ENCODE data around the gene EIF4EBP3. TPM values are rescaled to one million over a fixed set of nuclear protein-coding genes. Genes with fewer than 3 reads are reported as not detected.

EIF4EBP3 gene
- total and polyA plus RNA-seq, 2 donors from 2014 or later, result 22.6 to 48.8 TPM

DNA sequence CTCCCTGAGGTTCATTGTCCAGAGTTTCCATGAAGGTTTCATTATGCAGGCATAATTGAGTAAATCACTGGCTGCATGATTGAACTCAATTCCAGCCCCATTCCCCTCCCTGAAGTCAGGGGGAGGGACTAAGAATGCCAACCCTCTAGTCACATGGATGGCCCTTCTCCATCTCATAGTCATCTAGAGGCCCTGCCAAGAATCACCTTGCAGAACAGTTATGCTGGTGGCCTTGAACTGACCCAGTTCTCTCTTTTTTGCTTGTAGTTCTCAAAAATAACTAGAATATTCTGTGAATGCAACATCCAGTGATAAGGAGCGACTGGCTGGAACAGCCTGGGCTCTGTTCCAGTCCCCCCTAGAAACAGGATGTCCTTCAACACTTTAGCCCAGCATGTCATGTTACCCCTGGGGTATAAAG, 48.9 kb downstream of the EIF4EBP3 start:
- Histone ChIP-seq H3K4me1 (ENCODE audit: control insufficient read depth in 2 of 3, insufficient read depth in 2 of 3, low read depth in 1 of 3, low read length in 3 of 3) (peaks cover 0 to 5% (median 0%) of the 10 kb centered on the region in 3 donors), H3K36me3 (ENCODE audit: control insufficient read depth in 2 of 3, insufficient read depth in 3 of 3, low read length in 3 of 3) (no peaks in the 10 kb centered on the region), H3K27ac (ENCODE audit: low read depth in 2 of 2, low read length in 2 of 2) (peak overlapping the region in 1 of 2 donors; percentile 37), H3K9ac (ENCODE audit: low read length in 3 of 3) (no peak overlapping the region), H3K9me3 (ENCODE audit: control insufficient read depth in 2 of 3, insufficient read depth in 1 of 3, low read length in 3 of 3) (no peaks in the 10 kb centered on the region), H3K27me3 (ENCODE audit: control insufficient read depth, insufficient read depth, low read length) (no peaks in the 10 kb centered on the region), H3K4me3 (ENCODE audit: low read length in 3 of 3) (no peak overlapping the region)
- DNase-seq, result no peak
- intact Hi-C loops (cut with DNase I), result no loop called here
- TF ChIP-seq CTCF (IDR thresholded peaks at IDR 0.05; ENCODE audit: borderline replicate concordance, extremely low read depth, insufficient read depth), result no peak
- no peak for FAIRE-seq

DNA sequence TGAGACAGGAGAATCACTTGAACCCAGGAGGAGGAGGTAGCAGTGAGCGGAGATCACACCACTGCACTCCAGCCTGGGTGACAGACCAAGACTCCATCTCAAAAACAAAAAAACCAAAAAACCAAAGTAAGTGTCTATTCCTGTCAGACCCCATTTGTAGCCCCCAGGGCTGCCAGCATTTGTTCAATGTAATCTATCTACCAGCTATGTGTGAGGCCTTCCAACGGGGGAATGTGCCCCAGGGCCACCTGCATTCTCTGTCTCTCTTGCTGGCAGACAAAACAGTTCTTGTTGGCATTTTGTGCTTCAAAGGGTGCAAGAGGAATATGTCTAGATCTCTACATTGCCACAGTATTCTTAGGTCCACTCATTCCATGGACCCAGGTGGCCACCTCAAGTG, 51.4 kb downstream of the EIF4EBP3 start:
- no peaks in the 10 kb centered on the region for H3K9me3 ChIP-seq (ENCODE audit: control insufficient read depth in 2 of 3, insufficient read depth in 1 of 3, low read length in 3 of 3)
- H3K4me1 ChIP-seq (ENCODE audit: control insufficient read depth in 2 of 3, insufficient read depth in 2 of 3, low read depth in 1 of 3, low read length in 3 of 3), result peaks cover 0 to 5% (median 0%) of the 10 kb centered on the region in 3 donors
- no peak for TF ChIP-seq CTCF (IDR thresholded peaks at IDR 0.05; ENCODE audit: borderline replicate concordance, extremely low read depth, insufficient read depth)
- no peak overlapping the region for H3K4me3 ChIP-seq (ENCODE audit: low read length in 3 of 3)
- no peak overlapping the region for H3K9ac ChIP-seq (ENCODE audit: low read length in 3 of 3)
- no peak overlapping the region for H3K27ac ChIP-seq (ENCODE audit: low read depth in 2 of 2, low read length in 2 of 2)
- no peaks in the 10 kb centered on the region for H3K27me3 ChIP-seq (ENCODE audit: control insufficient read depth, insufficient read depth, low read length)
- FAIRE-seq (no peak), DNase-seq (no peak)
- intact Hi-C loops (cut with DNase I), result no loop called here
- H3K36me3 ChIP-seq (ENCODE audit: control insufficient read depth in 2 of 3, insufficient read depth in 3 of 3, low read length in 3 of 3), result no peaks in the 10 kb centered on the region

Small RNA genes within 50 kb of the gene (microRNA-seq; reads per million reads assigned to microRNA genes)
- gene MIR6831, result not detected

Other genes starting within 250 kb of the EIF4EBP3 start
- 48.9 TPM for gene PFDN1, start 244.6 kb upstream of the EIF4EBP3 start, total RNA-seq
- 85.8 TPM for gene PFDN1, start 244.6 kb upstream of the EIF4EBP3 start, polyA plus RNA-seq (ENCODE audit: insufficient read depth, low read depth, low replicate concordance)
- gene HBEGF, start 201.1 kb upstream of the EIF4EBP3 start, total RNA-seq, result 7.8 TPM
- gene HBEGF, start 201.1 kb upstream of the EIF4EBP3 start, polyA plus RNA-seq (ENCODE audit: insufficient read depth, low read depth, low replicate concordance), result 6.0 TPM
- 2.5 TPM for gene SLC4A9, start 187.5 kb upstream of the EIF4EBP3 start, total RNA-seq
- gene SLC4A9, start 187.5 kb upstream of the EIF4EBP3 start, polyA plus RNA-seq (ENCODE audit: insufficient read depth, low read depth, low replicate concordance), result 29.9 TPM
- gene ANKHD1, start 145.8 kb upstream of the EIF4EBP3 start, total RNA-seq, result 130 TPM
- gene ANKHD1, start 145.8 kb upstream of the EIF4EBP3 start, polyA plus RNA-seq (ENCODE audit: insufficient read depth, low read depth, low replicate concordance), result 26.4 TPM
- gene SRA1, start 9.8 kb downstream of the EIF4EBP3 start, total RNA-seq, result 31.3 TPM
- gene SRA1, start 9.8 kb downstream of the EIF4EBP3 start, polyA plus RNA-seq (ENCODE audit: insufficient read depth, low read depth, low replicate concordance), result 52.4 TPM
- 33.9 TPM for gene APBB3, start 16.9 kb downstream of the EIF4EBP3 start, total RNA-seq
- gene APBB3, start 16.9 kb downstream of the EIF4EBP3 start, polyA plus RNA-seq (ENCODE audit: insufficient read depth, low read depth, low replicate concordance), result 19.6 TPM
- gene SLC35A4, start 17.2 kb downstream of the EIF4EBP3 start, total RNA-seq, result 89.9 TPM
- 71.2 TPM for gene SLC35A4, start 17.2 kb downstream of the EIF4EBP3 start, polyA plus RNA-seq (ENCODE audit: insufficient read depth, low read depth, low replicate concordance)
- 68.8 TPM for gene CD14, start 85.5 kb downstream of the EIF4EBP3 start, total RNA-seq
- 43.8 TPM for gene CD14, start 85.5 kb downstream of the EIF4EBP3 start, polyA plus RNA-seq (ENCODE audit: insufficient read depth, low read depth, low replicate concordance)
- 19.0 TPM for gene TMCO6, start 91.8 kb downstream of the EIF4EBP3 start, total RNA-seq
- gene TMCO6, start 91.8 kb downstream of the EIF4EBP3 start, polyA plus RNA-seq (ENCODE audit: insufficient read depth, low read depth, low replicate concordance), result 7.6 TPM
- gene NDUFA2, start 100.0 kb downstream of the EIF4EBP3 start, total RNA-seq, result 56.8 TPM
- gene NDUFA2, start 100.0 kb downstream of the EIF4EBP3 start, polyA plus RNA-seq (ENCODE audit: insufficient read depth, low read depth, low replicate concordance), result 326 TPM
- 76.9 TPM for gene IK, start 100.2 kb downstream of the EIF4EBP3 start, total RNA-seq
- gene IK, start 100.2 kb downstream of the EIF4EBP3 start, polyA plus RNA-seq (ENCODE audit: insufficient read depth, low read depth, low replicate concordance), result 72.5 TPM
- 20.8 TPM for gene WDR55, start 117.2 kb downstream of the EIF4EBP3 start, total RNA-seq
- gene WDR55, start 117.2 kb downstream of the EIF4EBP3 start, polyA plus RNA-seq (ENCODE audit: insufficient read depth, low read depth, low replicate concordance), result 13.7 TPM
- gene DND1, start 125.9 kb downstream of the EIF4EBP3 start, total RNA-seq, result 1.0 TPM
- gene DND1, start 125.9 kb downstream of the EIF4EBP3 start, polyA plus RNA-seq (ENCODE audit: insufficient read depth, low read depth, low replicate concordance), result 0.41 TPM
- 52.2 TPM for gene HARS1, start 143.7 kb downstream of the EIF4EBP3 start, total RNA-seq
- gene HARS1, start 143.7 kb downstream of the EIF4EBP3 start, polyA plus RNA-seq (ENCODE audit: insufficient read depth, low read depth, low replicate concordance), result 48.6 TPM
- 27.6 TPM for gene HARS2, start 143.8 kb downstream of the EIF4EBP3 start, total RNA-seq
- 26.7 TPM for gene HARS2, start 143.8 kb downstream of the EIF4EBP3 start, polyA plus RNA-seq (ENCODE audit: insufficient read depth, low read depth, low replicate concordance)
- gene ZMAT2, start 152.8 kb downstream of the EIF4EBP3 start, total RNA-seq, result 51.4 TPM
- gene ZMAT2, start 152.8 kb downstream of the EIF4EBP3 start, polyA plus RNA-seq (ENCODE audit: insufficient read depth, low read depth, low replicate concordance), result 122 TPM
- 0.13 TPM for gene PCDHA1, start 238.5 kb downstream of the EIF4EBP3 start, total RNA-seq
- gene PCDHA1, start 238.5 kb downstream of the EIF4EBP3 start, polyA plus RNA-seq (ENCODE audit: insufficient read depth, low read depth, low replicate concordance), result not detected
- gene PCDHA2, start 247.2 kb downstream of the EIF4EBP3 start, total RNA-seq, result 0.50 TPM
- gene PCDHA2, start 247.2 kb downstream of the EIF4EBP3 start, polyA plus RNA-seq (ENCODE audit: insufficient read depth, low read depth, low replicate concordance), result 0.17 TPM

Measured in kidney (tissue), 14 donors.